HepG2 (cell line): Measurements from ENCODE around the gene EPG5. TPM values are rescaled to one million over a fixed set of nuclear protein-coding genes. Genes with fewer than 3 reads are reported as not detected.
"Not testable (repeated sequence)": the region's sequence is repeated elsewhere in the genome, so short reads cannot be mapped to it uniquely, and the experiment has no call there.

ENCODE experiments used
- ATAC-seq: fragments of 200-7000 bp; cut with Tn5 transposase; 3 replicates; pipeline ENCODE4 v1.9.1; 2020; ENCODE audit warnings: mild to moderate bottlenecking, moderate library complexity
- BruUV-seq: library from RNA; stranded (reverse); fragments of 400-500 nt; replicated peaks from 2 replicates; lab custom pipeline; 2021; lab: Mats Ljungman, UMichigan
- CTCF ChIA-PET: fragments of 300-600 bp; formaldehyde crosslinking; extraction: SDS; loops from one replicate; lab custom pipeline; 2021; ENCODE audit warnings: low total read pairs, inconsistent platforms, low intra/inter-chr PET ratio; lab: Yijun Ruan, JAX
- POLR2A ChIA-PET: fragments of 350-600 bp; sonication (Branson Sonifier 250); formaldehyde crosslinking; loops from one replicate; lab custom pipeline; 2020; ENCODE audit warnings: antibody characterized with exemption, inconsistent platforms; lab: Yijun Ruan, JAX
- DNase-seq: peaks from one replicate; pipeline ENCODE4 v3.0.0-alpha.2; 2015; ENCODE audit warnings: low spot score
- FAIRE-seq: peaks from 3 replicates; lab custom pipeline; 2011; peaks lifted over from hg19 to GRCh38; lab: Jason Lieb, UNC
- H2AFZ ChIP-seq: one replicate; pipeline ENCODE4 v1.6.1; 2011; ENCODE audit warnings: low read length, inconsistent platforms
- H3K27ac ChIP-seq: fragments of 300-600 bp; 3 replicates; pipeline ENCODE4 v1.8.0; 2011; ENCODE audit warnings: mixed run types, mild to moderate bottlenecking, mixed read lengths, low read length, inconsistent platforms; ENCODE audit not compliant: insufficient read depth; ENCODE audit errors: extremely low read length
- H3K27me3 ChIP-seq, 2 experiments: fragments of 200-600 bp in 1 of 2; 2 replicates in 1 of 2; 3 replicates in 1 of 2; pipeline versions ENCODE4 v1.6.0 to v1.8.0; 2011; ENCODE audit warnings: low read length in 2 of 2, mild to moderate bottlenecking in 2 of 2, moderate library complexity in 2 of 2, inconsistent platforms in 1 of 2; ENCODE audit not compliant: insufficient read depth in 2 of 2, control insufficient read depth in 1 of 2
- H3K36me3 ChIP-seq, 2 experiments: fragments of 200-600 bp in 1 of 2; replicated peaks in 1 of 2; 2 replicates in 1 of 2; 3 replicates in 1 of 2; pipeline versions ENCODE4 v1.5.1 to v1.8.0; 2011; ENCODE audit warnings: low read length in 2 of 2, inconsistent platforms in 1 of 2; ENCODE audit not compliant: insufficient read depth in 2 of 2, control insufficient read depth in 1 of 2
- H3K4me1 ChIP-seq: 2 replicates; pipeline ENCODE4 v1.5.1; 2012; ENCODE audit warnings: low read length, inconsistent platforms; ENCODE audit not compliant: insufficient read depth
- H3K4me2 ChIP-seq: 2 replicates; pipeline ENCODE4 v1.6.0; 2011; ENCODE audit warnings: low read depth, low read length, inconsistent platforms
- H3K4me3 ChIP-seq, 3 experiments: fragments of 200-600 bp in 1 of 3; sonication (generic), shearing (Covaris generic) in 1 of 3; replicated peaks in 1 of 3; 2 replicates each; pipeline ENCODE4 v1.5.1; 2011 to 2016; ENCODE audit warnings: low read length in 3 of 3, inconsistent platforms in 2 of 3, low read depth in 2 of 3, mild to moderate bottlenecking in 2 of 3, control low read depth in 1 of 3, mixed read lengths in 1 of 3; ENCODE audit not compliant: insufficient read depth in 1 of 3
- H3K79me2 ChIP-seq: one replicate; pipeline ENCODE4 v1.6.1; 2011; ENCODE audit warnings: low read length, inconsistent platforms; ENCODE audit not compliant: insufficient read depth
- H3K9ac ChIP-seq: 2 replicates; pipeline ENCODE4 v1.6.0; 2011; ENCODE audit warnings: mild to moderate bottlenecking, low read depth, low read length, inconsistent platforms; ENCODE audit not compliant: insufficient read depth
- H3K9me3 ChIP-seq: 2 replicates; pipeline ENCODE4 v1.5.1; 2012; ENCODE audit warnings: mild to moderate bottlenecking, low read length
- H4K20me1 ChIP-seq: 2 replicates; pipeline ENCODE4 v1.6.0; 2011; ENCODE audit warnings: inconsistent platforms, mild to moderate bottlenecking, low read length, moderate library complexity; ENCODE audit not compliant: insufficient read depth
- CBX5 ChIP-seq: sonication (generic); formaldehyde crosslinking; IDR thresholded peaks from 2 replicates; pipeline ENCODE4 v1.4.0; 2020; ENCODE audit warnings: missing genetic modification reagents, borderline replicate concordance
- CEBPB ChIP-seq: IDR thresholded peaks from 2 replicates; pipeline ENCODE4 v1.6.1; 2011; ENCODE audit warnings: low read depth, low read length, improper control_type of control experiment, borderline replicate concordance
- CENPX ChIP-seq: sonication (generic); formaldehyde crosslinking; IDR thresholded peaks from 2 replicates; pipeline ENCODE4 v1.9.0; 2021; ENCODE audit warnings: mild to moderate bottlenecking, missing genetic modification reagents, moderate library complexity
- NFKBIZ ChIP-seq: IDR thresholded peaks from 2 replicates; pipeline ENCODE4 v1.6.1; 2018; ENCODE audit warnings: missing genetic modification reagents, missing compliant biosample characterization
- RXRB ChIP-seq: IDR thresholded peaks from 2 replicates; pipeline ENCODE4 v1.6.1; 2016; ENCODE audit warnings: borderline replicate concordance, missing genetic modification reagents, missing compliant biosample characterization
- STAG1 ChIP-seq: sonication (generic); formaldehyde crosslinking; IDR thresholded peaks from 2 replicates; pipeline ENCODE4 v1.4.0; 2020; ENCODE audit warnings: missing genetic modification reagents
- STAT6 ChIP-seq: sonication (generic); formaldehyde crosslinking; IDR thresholded peaks from 2 replicates; pipeline ENCODE4 v1.4.0; 2020; ENCODE audit warnings: missing genetic modification reagents, mild to moderate bottlenecking, borderline replicate concordance
- TGIF2 ChIP-seq: IDR thresholded peaks from 2 replicates; pipeline ENCODE4 v1.6.1; 2016; ENCODE audit warnings: control low read depth, missing compliant biosample characterization
- THAP11 ChIP-seq: IDR thresholded peaks from 2 replicates; pipeline ENCODE4 v1.6.1; 2016; ENCODE audit warnings: missing biosample characterization, missing genetic modification reagents
- WGBS: methylation state at CpG from one replicate; pipeline ENCODE4 v1.1.6; 2017; ENCODE audit warnings: low lambda C conversion rate; 5-methylcytosine and 5-hydroxymethylcytosine counted together
- in situ Hi-C: cut with HindIII; loops from 2 replicates; pipeline ENCODE4 v1.10.0; 2017; ENCODE audit warnings: low pct_unique_long_range_greater_than_20kb; ENCODE audit not compliant: extremely low pct_ligation_motif_present
- intact Hi-C: fragments of 100-400 bp; cut with micrococcal nuclease; formaldehyde crosslinking; loops from one replicate; pipeline ENCODE4 v1.10.0; 2022; ENCODE audit not compliant: unreplicated experiment
- polyA plus RNA-seq, 8 experiments: library from polyadenylated mRNA; depleted of rRNA in 3 of 8; stranded (reverse) in 7 of 8; unstranded in 1 of 8; fragments of >200 nt; fragmentation: Illumina TruSeq in 4 of 8; extraction: Trizol in 4 of 8; gene quantifications; 2 replicates each; pipeline versions ENCODE4 v1.2.1 to v1.2.3, GENCODE V29; 2011 to 2016; ENCODE audit warnings: low read depth in 4 of 8, missing spikeins in 1 of 8, mixed read lengths in 1 of 8; ENCODE audit not compliant: insufficient read depth in 1 of 8
- total RNA-seq, 5 experiments: library from RNA; depleted of rRNA; stranded (reverse); fragments of >200 nt; fragmentation: Illumina TruSeq; extraction: Trizol; gene quantifications; 2 replicates each; pipeline ENCODE4 v1.2.3, GENCODE V29; 2016; ENCODE audit warnings: low read depth in 1 of 5
- TF ChIP-seq, protein P1 (sequence below): sonication (generic); formaldehyde crosslinking; IDR thresholded peaks from 2 replicates; pipeline ENCODE4 v1.8.0; 2022; ENCODE audit warnings: mild to moderate bottlenecking, missing genetic modification reagents; ENCODE audit not compliant: insufficient replicate concordance

Gene EPG5
- total and polyA plus RNA-seq, 2 of the 13 experiments (the other 11 are each of a cell fraction or from before 2014, with no cell fraction given), result 6.7 to 9.3 TPM

- TF ChIP-seq NFKBIZ (CRISPR knock-in tag) (0 out of 2 replicates have a peak, but pooled peaks have one; percentile 26), RXRB (CRISPR knock-in tag) (0 out of 2 replicates have a peak, but pooled peaks have one; percentile 13), THAP11 (CRISPR knock-in tag) (0 out of 2 replicates have a peak, but pooled peaks have one; percentile 21), STAT6 (CRISPR knock-in tag) (no peak), TGIF2 (CRISPR knock-in tag) (no peak), STAG1 (CRISPR knock-in tag) (peak; percentile 86), CENPX (no peak), CEBPB (peak; percentile 74), CBX5 (no peak)
- TF ChIP-seq, protein P1, sequence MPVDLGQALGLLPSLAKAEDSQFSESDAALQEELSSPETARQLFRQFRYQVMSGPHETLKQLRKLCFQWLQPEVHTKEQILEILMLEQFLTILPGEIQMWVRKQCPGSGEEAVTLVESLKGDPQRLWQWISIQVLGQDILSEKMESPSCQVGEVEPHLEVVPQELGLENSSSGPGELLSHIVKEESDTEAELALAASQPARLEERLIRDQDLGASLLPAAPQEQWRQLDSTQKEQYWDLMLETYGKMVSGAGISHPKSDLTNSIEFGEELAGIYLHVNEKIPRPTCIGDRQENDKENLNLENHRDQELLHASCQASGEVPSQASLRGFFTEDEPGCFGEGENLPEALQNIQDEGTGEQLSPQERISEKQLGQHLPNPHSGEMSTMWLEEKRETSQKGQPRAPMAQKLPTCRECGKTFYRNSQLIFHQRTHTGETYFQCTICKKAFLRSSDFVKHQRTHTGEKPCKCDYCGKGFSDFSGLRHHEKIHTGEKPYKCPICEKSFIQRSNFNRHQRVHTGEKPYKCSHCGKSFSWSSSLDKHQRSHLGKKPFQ (CRISPR knock-in tag), result no peak
Measured at GRCh38 chr18:45974088-45974536, 7.0 kb upstream of the EPG5 start (continued).

- 94% methylated on average over 5 of the region's 5 CpGs for WGBS
- ATAC-seq, POLR2A ChIA-PET, H4K20me1 ChIP-seq, CTCF ChIA-PET, DNase-seq, H3K9ac ChIP-seq, H3K36me3 ChIP-seq, BruUV-seq, H3K9me3 ChIP-seq, H3K27me3 ChIP-seq, H3K4me3 ChIP-seq, FAIRE-seq, H2AFZ ChIP-seq, H3K27ac ChIP-seq: not testable (repeated sequence)
- Histone ChIP-seq H3K79me2 (peaks cover 15% of the 10 kb centered on the region), H3K4me1 (peaks cover 31% of the 10 kb centered on the region), H3K4me2 (peak overlapping the region; percentile 22; the same call in 1 of the 2 replicates)
- intact Hi-C loops (loop anchor here (5.0 kb wide), 3 partner anchors 43 to 273 kb away; partner anchors contain the start of gene PSTPIP2), in situ Hi-C loops (loop anchor here (5.0 kb wide), 1 partner anchor 107 kb away; the partner anchor contains the start of gene PSTPIP2)
Measured at GRCh38 chr18:45964913-45965312, 2.2 kb downstream of the EPG5 start.
